HG03571 (cell line): Measurements from ENCODE around the gene OLFML2A.
"Not testable (repeated sequence)": the region's sequence is repeated elsewhere in the genome, so short reads cannot be mapped to it uniquely, and the experiment has no call there.

Experiments
- ATAC-seq: cut with Tn5 transposase; IDR thresholded peaks from one replicate; pipeline ENCODE4 v1.9.1; 2021; ENCODE audit not compliant: unreplicated experiment

OLFML2A gene

DNA sequence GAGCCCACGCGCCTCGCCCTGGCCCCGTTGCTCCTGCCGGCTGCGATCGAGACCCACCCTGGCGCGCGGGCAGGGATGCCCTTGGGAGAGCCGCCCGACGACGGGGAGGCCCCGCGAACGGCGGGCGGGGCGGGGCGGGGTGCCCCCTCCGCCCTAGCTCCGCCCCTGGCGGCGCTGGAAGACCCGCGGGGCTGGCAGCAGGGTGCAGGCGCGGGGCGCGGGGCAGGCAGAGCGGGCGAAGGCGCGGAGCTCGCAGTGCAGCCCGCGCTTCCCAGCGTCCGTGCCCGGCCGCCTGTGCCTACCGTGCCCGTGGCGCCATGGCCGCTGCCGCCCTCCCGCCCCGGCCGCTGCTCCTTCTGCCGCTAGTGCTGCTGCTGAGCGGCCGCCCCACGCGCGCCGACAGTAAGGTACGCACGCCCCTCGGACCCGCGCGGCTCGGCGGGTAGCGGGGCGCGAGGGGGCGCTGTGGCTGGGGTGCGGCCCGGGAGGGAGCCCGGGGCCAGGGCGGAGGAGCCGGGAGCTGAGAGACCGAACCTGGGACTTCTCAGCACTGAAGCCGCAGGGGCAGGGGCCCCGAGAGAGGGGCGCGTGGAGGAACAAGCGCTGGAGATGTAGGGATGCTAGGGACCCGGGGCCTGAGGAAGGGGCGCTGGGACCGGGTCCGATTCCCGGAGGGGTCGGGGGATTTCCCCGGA, at the start of gene OLFML2A:
Gene OLFML2A (plus strand): TSS at position 180 of the 695 bp plus-strand sequence. CDS start 138 bp downstream, at position 318.
- ATAC-seq: no peak

DNA sequence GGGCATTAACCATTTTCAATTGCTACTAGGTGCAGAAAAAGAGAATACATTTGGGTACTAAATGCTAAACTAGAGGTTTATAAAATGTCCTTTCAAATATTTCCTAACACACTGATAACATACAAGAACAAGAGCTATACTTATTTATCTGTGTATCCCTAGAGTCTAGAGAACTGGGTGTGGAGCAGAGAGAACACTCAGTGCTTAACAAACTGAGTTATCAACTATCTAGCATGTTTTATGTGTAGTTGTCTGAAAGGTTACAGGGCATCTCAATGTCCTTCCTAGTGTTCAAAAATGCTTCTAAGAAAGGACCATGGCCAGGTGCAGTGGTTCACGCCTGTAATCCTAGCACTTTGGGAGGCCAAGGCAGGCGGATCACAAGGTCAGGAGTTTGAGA, 46.2 kb upstream of the OLFML2A start:
- ATAC-seq: no peak

DNA sequence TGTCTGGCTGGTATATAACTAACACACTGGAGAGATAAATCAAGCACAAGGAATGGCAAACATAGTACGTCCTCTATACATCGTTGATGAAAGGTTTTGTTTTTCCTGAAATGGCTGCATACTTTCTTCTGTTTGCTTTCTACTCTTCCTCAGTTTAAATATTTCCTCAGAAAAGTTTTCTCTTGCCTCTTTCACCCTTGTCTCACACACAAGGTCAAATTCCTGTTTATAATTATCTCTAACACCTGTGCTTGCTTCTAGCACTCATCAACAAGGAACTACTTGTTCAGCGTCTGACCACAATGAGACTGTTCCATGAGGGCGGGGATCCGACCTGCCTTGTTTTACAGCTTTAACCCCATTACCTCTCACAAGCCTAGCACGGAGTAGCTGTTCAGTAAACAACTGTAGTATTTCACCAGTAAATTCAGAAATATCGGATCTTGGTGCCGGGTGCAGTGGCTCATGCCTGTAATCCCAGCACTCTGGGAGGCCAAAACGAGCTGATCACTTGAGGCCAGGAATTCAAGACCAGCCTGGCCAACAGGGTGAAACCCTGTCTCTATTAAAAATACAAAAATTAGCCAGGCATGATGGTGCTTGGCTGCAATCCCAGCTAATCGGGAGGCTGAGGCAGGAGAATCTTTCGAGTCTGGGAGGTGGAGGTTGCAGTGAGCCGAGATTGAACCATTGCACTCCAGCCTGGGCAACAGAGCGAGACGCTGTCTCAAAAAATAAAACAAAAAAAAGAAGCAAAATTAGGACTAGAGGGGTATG, 42.8 kb upstream of the OLFML2A start:
- ATAC-seq: no peak

DNA sequence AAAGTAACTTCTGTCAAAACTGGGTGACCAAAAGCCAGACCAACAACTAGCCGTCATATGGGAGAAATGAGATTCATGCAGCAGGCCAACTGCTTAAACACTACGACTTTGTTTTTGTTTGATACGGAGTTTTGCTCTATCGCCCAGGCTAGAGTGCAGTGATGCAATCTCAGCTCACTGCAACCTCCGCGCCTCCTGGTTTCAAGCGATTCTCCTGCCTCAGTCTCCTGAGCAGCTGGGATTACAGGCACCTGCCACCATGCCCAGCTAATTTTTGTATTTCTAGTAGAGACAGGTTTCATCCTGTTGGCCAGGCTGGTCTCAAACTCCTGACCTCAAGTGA, 42.2 kb upstream of the OLFML2A start:
- not testable (repeated sequence) for ATAC-seq

DNA sequence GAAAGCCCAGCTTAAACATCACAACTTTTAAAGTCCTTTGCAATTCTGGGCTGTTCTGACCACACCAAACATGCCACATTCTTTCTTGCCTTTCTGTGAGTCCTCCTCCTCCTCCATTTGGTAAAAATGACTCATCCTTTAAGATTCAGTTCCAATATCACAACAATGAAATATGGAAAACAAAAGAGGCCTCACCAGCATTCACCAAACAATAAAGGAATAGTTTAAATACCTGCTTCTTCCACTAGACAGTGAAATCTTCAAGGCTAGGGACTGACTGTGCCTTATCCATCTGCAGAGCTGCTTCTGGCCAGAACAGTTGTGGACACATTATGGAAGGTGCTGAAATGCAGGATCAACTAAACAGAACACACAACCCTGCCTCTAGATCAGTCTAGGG, 41.8 kb upstream of the OLFML2A start:
- ATAC-seq: no peak

DNA sequence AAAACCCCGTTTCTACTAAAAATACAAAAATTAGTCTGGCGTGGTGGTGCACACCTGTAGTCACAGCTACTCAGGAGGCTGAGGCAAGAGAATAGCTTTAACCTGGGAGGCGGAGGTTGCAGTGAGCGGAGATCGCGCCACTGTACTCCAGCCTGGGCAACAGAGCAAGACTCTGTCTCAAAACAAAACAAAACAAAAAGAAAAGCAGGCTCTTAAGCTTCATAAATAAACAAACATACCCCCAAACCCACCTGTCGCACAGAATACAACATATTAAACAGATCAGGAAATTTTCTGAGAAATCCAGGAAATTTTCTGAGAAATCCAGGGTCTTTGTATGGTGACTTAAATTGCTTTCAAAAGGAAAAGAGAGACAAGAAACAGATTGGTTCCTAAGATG, 38.9 kb upstream of the OLFML2A start:
- ATAC-seq: not testable (repeated sequence)

DNA sequence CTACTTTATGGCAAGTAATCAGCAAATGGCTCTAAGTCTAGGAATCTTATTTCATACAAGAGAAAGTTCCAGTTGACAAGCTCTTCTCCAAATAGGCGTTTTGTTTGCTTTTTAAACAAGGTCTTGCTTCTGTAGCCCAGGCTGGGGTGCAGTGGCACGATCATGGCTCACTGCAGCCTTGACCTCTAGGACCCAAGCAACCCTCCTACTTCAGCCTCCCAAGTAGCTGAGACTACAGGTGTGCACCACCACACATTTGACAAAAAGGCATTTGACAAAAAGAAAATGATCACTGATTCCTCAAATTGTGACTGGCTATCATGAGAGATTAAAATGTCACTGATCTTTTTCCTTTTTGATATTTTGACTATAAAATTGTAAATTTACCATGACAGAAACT, 37.6 kb upstream of the OLFML2A start:
- no peak for ATAC-seq

DNA sequence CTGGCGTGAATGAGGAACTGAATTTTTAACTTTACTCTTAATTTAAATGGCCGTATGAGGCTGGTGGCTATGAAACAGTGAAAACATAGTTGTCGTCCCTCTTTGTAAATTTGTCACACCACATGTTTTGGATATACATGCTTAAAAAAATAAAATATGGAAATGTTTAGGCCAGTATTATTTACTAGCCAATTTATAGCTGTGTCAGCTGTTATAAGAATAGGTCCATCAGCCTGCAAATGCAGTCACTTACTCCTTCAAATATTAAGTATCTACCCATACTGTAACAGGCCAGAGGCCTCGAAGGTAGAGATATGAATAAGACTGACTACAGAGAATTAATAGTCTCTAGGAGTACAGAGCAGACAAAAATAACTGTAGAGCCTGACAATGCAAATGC, 35.8 kb upstream of the OLFML2A start:
- no peak for ATAC-seq

DNA sequence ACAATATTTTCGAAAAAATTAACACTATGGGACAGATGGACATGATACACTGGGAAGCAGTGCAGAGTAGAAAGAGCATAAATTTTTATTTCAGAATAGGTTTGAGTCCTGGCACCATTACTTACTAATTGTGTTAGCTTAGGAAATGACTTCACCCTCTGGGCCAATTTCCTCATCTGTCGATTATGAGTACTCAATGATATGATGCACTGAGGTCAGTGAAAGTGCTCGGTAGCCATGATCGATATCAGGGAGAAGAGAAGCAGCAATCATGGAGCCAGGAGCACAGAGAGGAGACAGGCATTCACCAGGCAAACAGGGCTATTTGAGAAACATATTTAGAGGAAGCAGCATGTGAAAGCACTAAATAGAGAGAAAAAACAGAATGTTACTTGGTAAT, 35.3 kb upstream of the OLFML2A start:
- no peak for ATAC-seq

DNA sequence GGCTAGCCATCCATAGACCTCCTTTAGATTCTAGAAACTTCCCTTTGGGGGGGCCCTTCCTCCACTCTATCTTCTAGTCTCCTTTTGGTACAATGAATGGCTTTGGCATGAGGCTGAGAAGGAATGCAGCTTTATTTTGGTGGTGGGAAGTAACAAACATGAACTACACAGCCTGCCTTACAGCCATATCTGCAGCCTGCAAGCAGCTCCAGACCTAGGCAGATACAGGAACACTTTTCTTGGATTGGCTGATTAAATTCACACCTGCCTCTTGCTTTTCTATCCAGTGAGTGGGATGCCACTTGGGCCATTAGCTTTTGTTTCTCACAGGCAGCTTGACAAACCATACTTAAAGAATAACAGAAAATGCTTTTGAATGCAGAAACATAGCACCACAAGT, 34.0 kb upstream of the OLFML2A start:
- no peak for ATAC-seq

DNA sequence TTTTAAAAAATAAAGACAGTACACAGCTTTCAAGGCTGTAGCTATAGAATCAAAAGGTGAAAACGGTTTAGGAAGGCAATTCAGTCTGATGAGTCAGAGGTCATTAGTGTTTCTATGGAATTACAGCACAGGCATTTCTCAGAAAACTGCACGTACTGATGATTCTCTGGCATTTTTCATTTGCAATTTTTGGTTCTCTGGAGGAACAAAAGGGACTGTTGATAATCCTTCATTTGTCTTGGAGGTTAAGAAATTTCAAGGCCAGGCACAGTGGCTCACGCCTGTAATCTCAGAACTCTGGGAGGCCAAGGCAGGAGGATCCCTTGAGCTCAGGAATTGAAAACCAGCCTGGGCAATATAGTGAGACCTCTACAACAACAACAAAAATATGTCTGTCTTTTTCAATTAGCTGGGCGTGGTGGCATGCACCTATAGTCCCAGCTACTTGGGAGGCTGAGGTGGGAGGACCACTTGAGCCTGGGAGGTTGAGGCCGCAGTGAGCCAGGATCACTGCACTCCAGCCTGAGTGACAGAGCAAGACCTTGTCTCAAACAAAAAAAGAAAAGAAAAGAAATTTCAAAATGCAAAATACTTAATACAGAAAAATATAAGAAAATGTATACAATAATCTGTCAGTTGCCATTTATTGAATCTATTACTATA, 33.1 kb upstream of the OLFML2A start:
- no peak for ATAC-seq

DNA sequence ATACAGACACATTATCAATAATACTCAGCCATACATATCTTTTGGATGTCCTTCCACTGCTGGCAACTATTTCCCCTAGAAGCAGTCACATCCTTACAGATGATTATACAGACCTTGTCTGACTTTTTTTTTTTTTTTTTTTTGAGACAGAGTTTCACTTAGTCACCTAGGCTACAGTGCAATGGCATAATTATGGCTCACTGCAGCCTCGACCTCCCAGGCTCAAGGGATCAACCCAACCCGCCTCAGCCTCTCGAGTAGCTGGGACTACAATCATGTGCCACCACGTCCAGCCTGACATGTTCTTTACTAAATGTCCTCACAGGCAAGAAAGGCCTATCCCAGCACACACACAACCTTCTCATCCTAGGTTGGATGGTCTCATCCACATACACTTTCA, 29.9 kb upstream of the OLFML2A start:
- no peak for ATAC-seq

DNA sequence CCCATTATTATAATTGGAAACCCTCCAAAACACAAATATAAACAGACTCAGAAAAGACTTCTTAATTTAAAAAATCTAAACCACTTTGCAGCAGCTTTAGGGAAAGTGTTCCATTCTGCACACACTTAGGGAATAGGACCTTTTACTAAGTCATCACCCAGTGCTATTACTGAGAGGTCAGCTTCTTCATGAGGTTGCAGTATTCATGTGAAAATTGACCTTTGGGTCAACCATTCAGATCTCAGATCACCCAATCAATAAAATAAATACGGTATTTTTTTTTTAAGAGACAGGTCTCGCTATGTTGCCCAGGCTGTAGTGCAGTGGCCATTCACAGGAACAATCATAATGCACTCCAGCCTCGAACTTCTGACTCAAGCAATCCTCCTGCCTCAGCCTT, 27.6 kb upstream of the OLFML2A start:
- ATAC-seq: no peak

DNA sequence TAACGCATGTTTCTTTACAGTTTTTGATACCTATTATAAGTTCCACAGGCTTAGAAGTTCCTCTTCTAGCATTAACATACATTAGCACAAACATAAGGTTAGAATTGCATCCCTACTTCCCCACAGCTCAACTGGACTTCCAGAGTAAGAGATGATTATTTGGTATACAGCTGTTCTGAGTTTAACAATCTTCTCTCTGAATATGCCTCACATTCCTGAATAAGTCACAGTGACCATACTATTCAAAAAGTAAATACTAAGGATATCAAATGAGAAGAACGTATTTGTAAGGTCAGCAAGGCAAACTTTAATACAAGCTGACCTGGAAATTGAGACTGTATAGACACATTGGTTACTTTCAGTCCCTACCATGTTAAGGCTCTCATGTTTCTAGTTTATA, 27.2 kb upstream of the OLFML2A start:
- ATAC-seq: no peak

DNA sequence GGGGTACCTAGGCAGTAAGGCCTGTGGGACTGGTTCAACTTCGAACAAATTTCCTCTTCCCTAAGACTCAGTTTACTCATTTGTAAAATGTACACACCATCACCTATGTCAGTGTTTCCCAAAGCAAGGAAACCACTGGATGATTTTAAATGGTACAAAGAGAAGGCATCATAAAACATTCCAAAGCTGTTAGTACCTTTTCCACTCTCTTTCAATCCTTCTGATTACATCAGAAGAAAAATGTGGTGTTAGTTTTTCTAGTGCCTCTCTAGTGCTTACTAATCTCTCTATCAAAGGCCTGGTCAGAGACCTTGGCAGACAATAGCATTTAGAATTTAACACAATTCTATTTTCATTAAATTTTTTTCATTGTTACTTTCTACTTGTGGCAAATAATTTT, 24.0 kb upstream of the OLFML2A start:
- ATAC-seq: no peak

DNA sequence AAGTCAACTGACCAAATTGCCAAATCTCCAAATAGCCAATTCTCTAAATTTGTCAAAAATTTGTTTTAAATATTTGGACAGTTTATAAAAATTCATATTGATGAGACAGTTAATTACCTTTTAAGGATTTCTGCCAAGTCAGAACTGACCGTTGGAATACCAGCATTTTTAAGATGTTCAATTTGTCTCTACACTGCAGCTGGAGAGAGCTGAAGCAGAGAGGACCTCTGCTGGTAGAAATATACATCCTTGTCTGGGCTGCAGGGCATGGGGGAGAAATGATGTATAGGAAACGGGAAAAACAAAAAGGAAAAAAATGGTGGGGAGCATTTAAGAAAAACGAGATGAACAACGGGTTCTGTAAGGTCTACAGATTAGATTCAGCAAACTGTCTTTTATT, 22.6 kb upstream of the OLFML2A start:
- no peak for ATAC-seq

DNA sequence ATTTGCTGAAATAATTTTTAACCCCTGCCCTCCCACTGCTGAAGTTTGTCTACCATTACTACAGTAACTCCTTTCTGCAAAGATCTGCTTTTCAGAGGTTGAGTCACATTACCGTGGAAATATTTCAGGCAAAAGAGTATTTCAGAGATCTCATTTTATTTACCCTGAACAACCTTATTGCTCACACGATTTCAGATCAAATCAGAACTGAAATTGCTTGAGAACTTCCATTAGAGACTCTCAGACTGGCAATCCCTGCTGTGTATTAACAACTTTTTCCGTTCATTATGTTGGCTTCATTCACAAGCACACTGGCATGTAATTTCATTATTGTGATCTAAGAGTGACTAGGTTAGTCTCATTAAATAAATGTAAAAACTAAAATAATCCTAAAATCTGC, 21.9 kb upstream of the OLFML2A start:
- no peak for ATAC-seq

DNA sequence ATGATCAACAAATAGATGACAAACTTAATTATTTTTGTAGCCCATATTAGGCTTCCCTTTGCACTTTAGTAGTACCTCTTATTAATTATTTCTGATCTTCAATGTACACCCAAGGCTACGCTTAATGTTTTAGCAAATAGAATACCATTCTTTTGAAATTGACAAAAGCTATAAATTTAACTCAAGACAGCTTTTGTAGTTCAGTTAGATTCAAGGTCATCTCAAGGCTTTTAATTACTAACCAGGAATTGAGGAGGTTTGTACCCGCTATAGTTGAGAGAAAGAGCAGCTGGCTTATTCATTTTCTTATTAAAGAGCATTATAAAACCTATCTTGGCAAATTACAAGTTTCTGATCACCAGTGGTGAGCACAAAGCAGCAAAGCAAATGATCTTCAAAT, 20.9 kb upstream of the OLFML2A start:
- ATAC-seq: no peak

DNA sequence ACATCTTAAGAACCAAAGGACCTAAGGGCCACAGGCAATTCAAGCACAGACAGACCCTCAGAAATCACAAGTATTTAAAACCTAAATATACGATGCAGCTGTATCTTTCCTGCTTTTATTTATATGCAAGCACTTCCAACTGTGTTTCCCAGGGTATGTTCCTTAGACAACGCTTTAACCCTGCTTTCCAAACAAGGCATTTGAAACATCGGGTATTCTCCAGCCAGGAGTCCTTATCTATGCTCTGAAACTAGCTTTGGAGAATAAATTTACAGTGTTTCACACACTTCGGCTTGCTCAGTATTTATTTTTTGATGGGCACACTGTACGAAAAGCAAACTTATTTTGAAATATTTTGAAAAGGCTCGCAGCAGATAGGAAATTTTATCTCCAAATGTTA, 19.3 kb upstream of the OLFML2A start:
- ATAC-seq: no peak

DNA sequence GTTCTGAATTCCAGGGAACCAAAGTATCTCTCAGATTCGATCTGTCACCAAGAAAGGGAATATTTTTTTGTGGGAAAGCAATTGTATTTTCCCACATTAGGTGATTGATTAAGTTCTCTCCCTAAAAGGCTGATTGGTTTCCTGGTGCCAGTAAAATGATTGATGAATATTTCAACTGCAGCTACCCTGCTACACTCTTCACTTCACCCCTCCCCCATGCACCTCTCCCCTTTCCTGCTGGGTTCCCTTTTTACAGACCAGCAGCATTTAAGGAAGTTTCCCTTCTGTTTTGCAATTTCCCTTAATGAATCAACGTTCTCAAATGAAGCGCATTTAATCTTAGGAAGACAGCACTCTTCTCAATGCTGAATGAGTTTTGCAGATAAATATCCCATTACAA, 18.9 kb upstream of the OLFML2A start:
- ATAC-seq: no peak

DNA sequence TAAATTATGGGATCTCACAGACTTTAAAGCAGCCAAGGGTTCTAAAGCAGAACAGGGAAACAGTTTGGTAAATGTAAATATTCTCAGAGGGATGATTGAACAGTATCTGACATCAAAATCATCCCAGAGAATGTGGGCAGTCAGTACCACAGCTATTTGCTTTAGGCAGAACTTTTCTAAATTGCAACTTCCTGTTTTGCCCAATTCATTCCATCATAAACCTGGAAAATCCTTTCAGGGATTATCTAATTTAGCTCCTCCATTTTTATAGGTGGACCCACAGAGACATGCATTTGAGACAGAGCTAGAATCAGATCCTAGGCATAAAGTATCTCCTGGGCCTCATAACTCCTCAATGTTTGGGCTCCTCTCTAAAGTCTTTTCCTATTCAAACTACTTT, 18.2 kb upstream of the OLFML2A start:
- no peak for ATAC-seq

DNA sequence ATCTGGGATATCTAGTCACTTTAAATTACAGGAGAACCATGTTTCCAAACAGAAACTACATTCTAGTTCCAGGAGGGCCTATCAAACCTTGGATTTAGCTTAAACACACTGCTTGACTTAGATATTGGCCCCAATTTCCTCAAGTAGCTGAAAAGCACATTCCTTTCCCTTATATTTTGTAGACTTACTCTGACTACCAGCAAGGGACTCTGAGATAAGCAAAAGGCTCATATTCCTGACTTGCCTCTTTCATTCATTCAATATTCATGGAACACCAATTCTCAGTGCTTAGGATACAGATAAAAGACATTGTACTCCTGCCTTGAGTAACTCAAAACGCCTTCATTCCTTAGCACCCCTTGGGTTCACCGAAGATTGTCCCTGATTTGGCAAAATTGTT, 17.6 kb upstream of the OLFML2A start:
- no peak for ATAC-seq
